Measurements from ENCODE around the gene CBX6. TPM values are rescaled to one million over a fixed set of nuclear protein-coding genes. Genes with fewer than 3 reads are reported as not detected.
A peak's percentile ranks its signal among the peaks of the same experiment; 100 is the strongest.

CBX6 gene
- total and polyA plus RNA-seq, 2 donors from 2014 or later, result 24.9 to 113 TPM

DNA sequence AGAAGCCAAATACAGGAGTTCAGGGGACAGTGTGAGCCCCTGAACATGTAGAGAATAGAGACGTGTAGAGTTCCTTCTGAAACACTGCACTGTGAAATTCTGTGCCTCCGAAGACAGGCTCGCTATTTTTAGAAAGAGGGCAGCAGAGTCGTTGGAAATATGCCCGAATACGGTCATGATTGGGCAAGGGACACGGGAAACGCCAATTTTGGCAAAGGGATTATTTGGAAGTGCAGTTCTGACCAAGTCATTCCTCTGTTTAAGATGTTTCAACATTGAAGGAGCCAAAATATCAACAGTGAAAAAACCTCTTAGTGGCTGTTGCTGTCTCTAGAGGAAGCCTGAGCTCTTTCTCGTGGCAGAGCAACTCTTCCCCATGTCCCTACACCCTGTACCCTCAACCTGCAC, 9.5 kb upstream of the CBX6 start:
- FAIRE-seq (no peak), DNase-seq (peak in 1 of 5 donors; percentile 25)
- H3K27me3 ChIP-seq (ENCODE audit: control insufficient read depth, insufficient read depth, low read length), result no peaks in the 10 kb centered on the region

DNA sequence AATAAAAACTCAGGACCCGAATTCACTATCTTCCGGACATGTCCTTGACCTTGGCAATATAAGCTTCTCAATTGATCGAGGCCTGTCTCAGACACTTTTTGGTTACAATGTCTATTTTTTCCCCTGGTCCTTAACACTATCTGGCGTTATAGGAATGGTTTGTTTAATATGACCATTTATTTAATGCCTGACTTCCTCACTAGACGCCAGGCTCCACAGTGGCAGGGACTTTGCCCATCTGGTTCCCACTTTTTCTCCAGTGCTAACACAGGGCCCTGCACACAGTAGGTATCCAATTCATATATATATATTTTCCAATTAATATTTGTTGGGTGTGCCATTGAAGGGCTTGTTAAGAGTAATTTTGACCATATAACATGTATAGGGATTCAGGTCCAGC, 7.9 kb upstream of the CBX6 start:
- DNase-seq, result no peak
- intact Hi-C loops (cut with DNase I), result no loop called here
- no peak overlapping the region for H3K9ac ChIP-seq (ENCODE audit: low read length in 3 of 3)
- no peak overlapping the region for H3K27ac ChIP-seq (ENCODE audit: low read depth in 2 of 2, low read length in 2 of 2)
- TF ChIP-seq, protein P1, sequence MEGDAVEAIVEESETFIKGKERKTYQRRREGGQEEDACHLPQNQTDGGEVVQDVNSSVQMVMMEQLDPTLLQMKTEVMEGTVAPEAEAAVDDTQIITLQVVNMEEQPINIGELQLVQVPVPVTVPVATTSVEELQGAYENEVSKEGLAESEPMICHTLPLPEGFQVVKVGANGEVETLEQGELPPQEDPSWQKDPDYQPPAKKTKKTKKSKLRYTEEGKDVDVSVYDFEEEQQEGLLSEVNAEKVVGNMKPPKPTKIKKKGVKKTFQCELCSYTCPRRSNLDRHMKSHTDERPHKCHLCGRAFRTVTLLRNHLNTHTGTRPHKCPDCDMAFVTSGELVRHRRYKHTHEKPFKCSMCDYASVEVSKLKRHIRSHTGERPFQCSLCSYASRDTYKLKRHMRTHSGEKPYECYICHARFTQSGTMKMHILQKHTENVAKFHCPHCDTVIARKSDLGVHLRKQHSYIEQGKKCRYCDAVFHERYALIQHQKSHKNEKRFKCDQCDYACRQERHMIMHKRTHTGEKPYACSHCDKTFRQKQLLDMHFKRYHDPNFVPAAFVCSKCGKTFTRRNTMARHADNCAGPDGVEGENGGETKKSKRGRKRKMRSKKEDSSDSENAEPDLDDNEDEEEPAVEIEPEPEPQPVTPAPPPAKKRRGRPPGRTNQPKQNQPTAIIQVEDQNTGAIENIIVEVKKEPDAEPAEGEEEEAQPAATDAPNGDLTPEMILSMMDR (IDR thresholded peaks at IDR 0.05; ENCODE audit: borderline replicate concordance, extremely low read depth, insufficient read depth), result no peak
- no peaks in the 10 kb centered on the region for H3K9me3 ChIP-seq (ENCODE audit: control insufficient read depth in 2 of 3, insufficient read depth in 1 of 3, low read length in 3 of 3)
- H3K4me1 ChIP-seq (ENCODE audit: control insufficient read depth in 2 of 3, insufficient read depth in 2 of 3, low read depth in 1 of 3, low read length in 3 of 3), result peaks cover 0 to 5% (median 0%) of the 10 kb centered on the region in 3 donors
- FAIRE-seq, result no peak
- no peaks in the 10 kb centered on the region for H3K36me3 ChIP-seq (ENCODE audit: control insufficient read depth in 2 of 3, insufficient read depth in 3 of 3, low read length in 3 of 3)
- H3K4me3 ChIP-seq (ENCODE audit: low read length in 3 of 3), result no peak overlapping the region
- no peaks in the 10 kb centered on the region for H3K27me3 ChIP-seq (ENCODE audit: control insufficient read depth, insufficient read depth, low read length)

More for the DNA sequence above, 9.5 kb upstream of the CBX6 start:
- intact Hi-C loops (cut with DNase I), result no loop called here
- no peak overlapping the region for H3K27ac ChIP-seq (ENCODE audit: low read depth in 2 of 2, low read length in 2 of 2)
- H3K4me3 ChIP-seq (ENCODE audit: low read length in 3 of 3), result no peak overlapping the region
- no peaks in the 10 kb centered on the region for H3K9me3 ChIP-seq (ENCODE audit: control insufficient read depth in 2 of 3, insufficient read depth in 1 of 3, low read length in 3 of 3)
- H3K4me1 ChIP-seq (ENCODE audit: control insufficient read depth in 2 of 3, insufficient read depth in 2 of 3, low read depth in 1 of 3, low read length in 3 of 3), result peaks cover 0 to 5% (median 0%) of the 10 kb centered on the region in 3 donors
- no peak overlapping the region for H3K9ac ChIP-seq (ENCODE audit: low read length in 3 of 3)
- H3K36me3 ChIP-seq (ENCODE audit: control insufficient read depth in 2 of 3, insufficient read depth in 3 of 3, low read length in 3 of 3), result no peaks in the 10 kb centered on the region
- TF ChIP-seq, protein P1 (IDR thresholded peaks at IDR 0.05; ENCODE audit: borderline replicate concordance, extremely low read depth, insufficient read depth), result no peak

DNA sequence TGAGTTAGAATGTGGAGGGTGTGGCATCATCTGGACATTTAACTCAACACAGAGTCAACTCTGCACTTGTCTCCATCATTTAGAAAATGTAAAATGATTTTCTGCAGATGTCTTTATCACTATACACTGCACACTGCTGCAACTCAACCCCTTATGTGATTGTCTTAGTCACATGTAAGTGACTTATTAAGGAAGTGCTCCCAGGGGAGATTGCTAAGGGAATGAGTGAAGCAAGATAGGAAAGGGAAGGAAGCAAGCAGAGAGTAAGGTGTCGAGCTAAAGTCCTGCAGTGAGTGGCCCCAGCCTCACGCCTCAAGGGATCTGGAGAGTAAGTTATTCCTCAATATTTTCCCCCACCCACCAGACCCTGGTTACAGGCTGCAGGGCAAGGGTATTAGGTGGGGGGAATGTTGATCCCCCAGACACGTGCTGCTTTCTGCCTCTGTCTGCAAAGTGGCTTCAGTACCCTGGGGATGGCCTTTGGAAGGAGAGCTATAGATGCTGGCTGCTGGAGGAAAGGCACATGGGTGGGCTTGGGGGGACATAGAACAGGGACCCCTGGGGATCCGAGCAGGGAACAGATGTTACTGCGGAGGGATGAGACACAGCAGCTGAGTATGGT, 7.2 kb upstream of the CBX6 start:
- intact Hi-C loops (cut with DNase I), result no loop called here

More for the DNA sequence above, 7.2 kb upstream of the CBX6 start:
- Histone ChIP-seq H3K4me3 (ENCODE audit: low read length in 3 of 3) (no peak overlapping the region), H3K27ac (ENCODE audit: low read depth in 2 of 2, low read length in 2 of 2) (no peak overlapping the region), H3K4me1 (ENCODE audit: control insufficient read depth in 2 of 3, insufficient read depth in 2 of 3, low read depth in 1 of 3, low read length in 3 of 3) (peaks cover 0 to 5% (median 0%) of the 10 kb centered on the region in 3 donors), H3K27me3 (ENCODE audit: control insufficient read depth, insufficient read depth, low read length) (no peaks in the 10 kb centered on the region), H3K36me3 (ENCODE audit: control insufficient read depth in 2 of 3, insufficient read depth in 3 of 3, low read length in 3 of 3) (no peaks in the 10 kb centered on the region), H3K9ac (ENCODE audit: low read length in 3 of 3) (no peak overlapping the region), H3K9me3 (ENCODE audit: control insufficient read depth in 2 of 3, insufficient read depth in 1 of 3, low read length in 3 of 3) (no peaks in the 10 kb centered on the region)
- DNase-seq, result no peak
- TF ChIP-seq, protein P1 (IDR thresholded peaks at IDR 0.05; ENCODE audit: borderline replicate concordance, extremely low read depth, insufficient read depth), result no peak
- no peak for FAIRE-seq

Data from kidney (tissue), 14 donors.